Upper lobe of left lung (tissue), 4 donors: Measurements from ENCODE around the gene DTX3.

Experiments used
- EP300 ChIP-seq, 4 donors: sonication (generic); formaldehyde crosslinking; IDR thresholded peaks; one replicate each; pipeline ENCODE4 v1.5.1; 2017; ENCODE audit warnings: antibody characterized with exemption in 4 of 4, control low read depth in 2 of 4
- TF ChIP-seq, protein P1 (sequence below), 6 experiments: fragments of 450-650 bp in 4 of 6; fragments of 200-600 bp in 2 of 6; sonication (generic) in 2 of 6; IDR thresholded peaks; one replicate each; pipeline ENCODE4 v1.5.1; 2016 to 2019; ENCODE audit warnings: antibody characterized with exemption in 6 of 6

DNA sequence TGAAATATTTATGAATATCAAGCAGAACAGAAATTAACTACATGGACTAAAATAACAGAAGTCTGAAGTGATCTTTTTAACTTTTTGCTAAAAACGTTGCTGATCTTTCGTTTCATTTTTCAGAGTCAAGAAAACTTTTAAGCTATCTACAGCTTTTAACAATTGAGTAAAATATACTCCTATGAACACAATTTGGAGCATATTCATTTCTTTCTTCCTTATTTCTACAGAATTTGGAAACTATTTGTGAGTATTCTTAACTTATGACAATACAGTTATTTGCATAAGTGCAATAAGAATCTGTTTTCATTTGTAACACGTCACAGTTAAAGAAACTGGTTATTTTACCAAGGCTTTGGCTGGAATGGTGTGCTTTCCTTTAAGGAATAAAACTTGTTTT lies 49.4 kb downstream of the DTX3 start:
- TF ChIP-seq, protein P1, sequence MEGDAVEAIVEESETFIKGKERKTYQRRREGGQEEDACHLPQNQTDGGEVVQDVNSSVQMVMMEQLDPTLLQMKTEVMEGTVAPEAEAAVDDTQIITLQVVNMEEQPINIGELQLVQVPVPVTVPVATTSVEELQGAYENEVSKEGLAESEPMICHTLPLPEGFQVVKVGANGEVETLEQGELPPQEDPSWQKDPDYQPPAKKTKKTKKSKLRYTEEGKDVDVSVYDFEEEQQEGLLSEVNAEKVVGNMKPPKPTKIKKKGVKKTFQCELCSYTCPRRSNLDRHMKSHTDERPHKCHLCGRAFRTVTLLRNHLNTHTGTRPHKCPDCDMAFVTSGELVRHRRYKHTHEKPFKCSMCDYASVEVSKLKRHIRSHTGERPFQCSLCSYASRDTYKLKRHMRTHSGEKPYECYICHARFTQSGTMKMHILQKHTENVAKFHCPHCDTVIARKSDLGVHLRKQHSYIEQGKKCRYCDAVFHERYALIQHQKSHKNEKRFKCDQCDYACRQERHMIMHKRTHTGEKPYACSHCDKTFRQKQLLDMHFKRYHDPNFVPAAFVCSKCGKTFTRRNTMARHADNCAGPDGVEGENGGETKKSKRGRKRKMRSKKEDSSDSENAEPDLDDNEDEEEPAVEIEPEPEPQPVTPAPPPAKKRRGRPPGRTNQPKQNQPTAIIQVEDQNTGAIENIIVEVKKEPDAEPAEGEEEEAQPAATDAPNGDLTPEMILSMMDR (IDR thresholded peaks at IDR 0.05) = no peak
- no peak for TF ChIP-seq EP300 (IDR thresholded peaks at IDR 0.05)
